Ishikawa (cell line): ENCODE results near the gene ZBTB7C.

ENCODE experiments used
- CEBPB ChIP-seq: IDR thresholded peaks from 2 replicates; pipeline ENCODE4 v1.6.1; 2012
- EGR1 ChIP-seq: IDR thresholded peaks from 2 replicates; pipeline ENCODE4 v1.6.1; 2012
- EP300 ChIP-seq: IDR thresholded peaks from 2 replicates; pipeline ENCODE4 v1.6.1; 2012; ENCODE audit warnings: borderline replicate concordance
- FOXM1 ChIP-seq: IDR thresholded peaks from 2 replicates; pipeline ENCODE4 v1.6.1; 2012; ENCODE audit warnings: low read depth, borderline replicate concordance
- RAD21 ChIP-seq: IDR thresholded peaks from 2 replicates; pipeline ENCODE4 v1.6.1; 2012; ENCODE audit warnings: low read depth
- TAF1 ChIP-seq: IDR thresholded peaks from 2 replicates; pipeline ENCODE4 v1.6.1; 2012; ENCODE audit warnings: low read depth, mild to moderate bottlenecking
- TF ChIP-seq, protein P1 (sequence below): IDR thresholded peaks from 2 replicates; pipeline ENCODE4 v1.6.1; 2012
- TF ChIP-seq, protein P2 (sequence below): IDR thresholded peaks from 2 replicates; pipeline ENCODE4 v1.6.1; 2012
- TF ChIP-seq, protein P3 (sequence below): IDR thresholded peaks from 2 replicates; pipeline ENCODE4 v1.6.1; 2012; ENCODE audit warnings: low read depth, mild to moderate bottlenecking

DNA sequence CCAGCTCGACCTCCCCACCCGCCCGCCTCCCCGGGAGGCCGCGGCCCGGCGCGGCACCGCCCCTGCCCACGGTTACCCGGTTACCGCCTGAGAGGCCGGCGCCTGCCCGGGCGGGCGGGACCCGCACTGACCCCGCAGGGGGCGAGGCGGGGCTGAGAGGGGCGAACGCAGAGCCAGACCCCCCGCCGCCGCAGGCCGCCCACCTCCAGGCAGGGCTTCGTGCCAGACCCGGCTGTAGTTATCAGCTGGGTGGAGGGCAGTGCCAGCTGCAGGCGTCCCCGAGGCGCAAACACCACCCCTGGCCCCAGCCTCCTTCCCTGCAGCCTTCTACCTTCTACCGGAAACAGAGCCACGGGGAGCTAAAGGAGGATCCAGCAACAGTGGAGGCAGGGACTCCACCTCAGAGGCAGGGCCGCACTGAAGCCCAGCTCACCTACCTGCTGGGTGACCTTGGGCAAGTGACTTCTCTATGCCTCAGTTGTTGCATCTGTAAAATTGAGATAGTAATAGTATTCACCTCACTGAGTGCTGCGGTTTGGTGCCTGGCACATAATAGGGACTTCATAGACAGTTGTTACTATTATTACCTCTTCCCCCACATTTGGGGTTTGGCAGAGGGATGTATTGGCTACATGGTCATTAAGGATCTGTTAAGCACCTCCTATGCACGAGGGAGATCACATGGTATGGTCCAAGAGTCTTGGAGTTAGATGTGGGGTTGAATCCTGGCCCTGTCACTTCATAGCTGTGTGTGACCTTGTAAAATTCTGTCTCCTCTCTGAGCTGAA is 247.1 kb downstream of the ZBTB7C start:
- TF ChIP-seq EP300 (0 out of 2 replicates have a peak, but pooled peaks have one; percentile 13), RAD21 (no peak), EGR1 (peak; percentile 33; the same call in 1 of the 2 replicates), CEBPB (no peak), FOXM1 (no peak), TAF1 (no peak; the same call in 1 of the 2 replicates)
- TF ChIP-seq, protein P1, sequence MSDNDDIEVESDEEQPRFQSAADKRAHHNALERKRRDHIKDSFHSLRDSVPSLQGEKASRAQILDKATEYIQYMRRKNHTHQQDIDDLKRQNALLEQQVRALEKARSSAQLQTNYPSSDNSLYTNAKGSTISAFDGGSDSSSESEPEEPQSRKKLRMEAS: peak; percentile 25; the same call in 1 of the 2 replicates
- TF ChIP-seq, protein P2, sequence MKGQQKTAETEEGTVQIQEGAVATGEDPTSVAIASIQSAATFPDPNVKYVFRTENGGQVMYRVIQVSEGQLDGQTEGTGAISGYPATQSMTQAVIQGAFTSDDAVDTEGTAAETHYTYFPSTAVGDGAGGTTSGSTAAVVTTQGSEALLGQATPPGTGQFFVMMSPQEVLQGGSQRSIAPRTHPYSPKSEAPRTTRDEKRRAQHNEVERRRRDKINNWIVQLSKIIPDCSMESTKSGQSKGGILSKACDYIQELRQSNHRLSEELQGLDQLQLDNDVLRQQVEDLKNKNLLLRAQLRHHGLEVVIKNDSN: no peak
- TF ChIP-seq, protein P3, sequence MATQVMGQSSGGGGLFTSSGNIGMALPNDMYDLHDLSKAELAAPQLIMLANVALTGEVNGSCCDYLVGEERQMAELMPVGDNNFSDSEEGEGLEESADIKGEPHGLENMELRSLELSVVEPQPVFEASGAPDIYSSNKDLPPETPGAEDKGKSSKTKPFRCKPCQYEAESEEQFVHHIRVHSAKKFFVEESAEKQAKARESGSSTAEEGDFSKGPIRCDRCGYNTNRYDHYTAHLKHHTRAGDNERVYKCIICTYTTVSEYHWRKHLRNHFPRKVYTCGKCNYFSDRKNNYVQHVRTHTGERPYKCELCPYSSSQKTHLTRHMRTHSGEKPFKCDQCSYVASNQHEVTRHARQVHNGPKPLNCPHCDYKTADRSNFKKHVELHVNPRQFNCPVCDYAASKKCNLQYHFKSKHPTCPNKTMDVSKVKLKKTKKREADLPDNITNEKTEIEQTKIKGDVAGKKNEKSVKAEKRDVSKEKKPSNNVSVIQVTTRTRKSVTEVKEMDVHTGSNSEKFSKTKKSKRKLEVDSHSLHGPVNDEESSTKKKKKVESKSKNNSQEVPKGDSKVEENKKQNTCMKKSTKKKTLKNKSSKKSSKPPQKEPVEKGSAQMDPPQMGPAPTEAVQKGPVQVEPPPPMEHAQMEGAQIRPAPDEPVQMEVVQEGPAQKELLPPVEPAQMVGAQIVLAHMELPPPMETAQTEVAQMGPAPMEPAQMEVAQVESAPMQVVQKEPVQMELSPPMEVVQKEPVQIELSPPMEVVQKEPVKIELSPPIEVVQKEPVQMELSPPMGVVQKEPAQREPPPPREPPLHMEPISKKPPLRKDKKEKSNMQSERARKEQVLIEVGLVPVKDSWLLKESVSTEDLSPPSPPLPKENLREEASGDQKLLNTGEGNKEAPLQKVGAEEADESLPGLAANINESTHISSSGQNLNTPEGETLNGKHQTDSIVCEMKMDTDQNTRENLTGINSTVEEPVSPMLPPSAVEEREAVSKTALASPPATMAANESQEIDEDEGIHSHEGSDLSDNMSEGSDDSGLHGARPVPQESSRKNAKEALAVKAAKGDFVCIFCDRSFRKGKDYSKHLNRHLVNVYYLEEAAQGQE: no peak
